Fibroblast of lung (primary cell): ENCODE measurements around the gene ARSJ. TPM values are rescaled to one million over a fixed set of nuclear protein-coding genes. Genes with fewer than 3 reads are reported as not detected.

ENCODE experiments used
- DNase-seq, 2 donors: peaks; one replicate each; pipeline versions ENCODE4 v3.0.0 to v3.0.0-alpha.2; 2010; ENCODE audit warnings: low read depth in 2 of 2
- H2AFZ ChIP-seq: 2 replicates; pipeline ENCODE4 v1.5.1; 2012; ENCODE audit warnings: low read length, control low read depth, inconsistent platforms
- H3K27ac ChIP-seq: 2 replicates; pipeline ENCODE4 v1.5.1; 2011; ENCODE audit warnings: low read length, control low read depth; ENCODE audit not compliant: insufficient read depth
- H3K27me3 ChIP-seq: 2 replicates; pipeline ENCODE4 v1.5.1; 2011; ENCODE audit warnings: mild to moderate bottlenecking, low read length; ENCODE audit not compliant: control insufficient read depth, insufficient read depth
- H3K36me3 ChIP-seq: 2 replicates; pipeline ENCODE4 v1.5.1; 2011; ENCODE audit warnings: low read length; ENCODE audit not compliant: control insufficient read depth, insufficient read depth
- H3K4me1 ChIP-seq: 2 replicates; pipeline ENCODE4 v1.5.1; 2011; ENCODE audit warnings: low read length; ENCODE audit not compliant: control insufficient read depth, insufficient read depth; ENCODE audit errors: extremely low read depth
- H3K4me2 ChIP-seq: 2 replicates; pipeline ENCODE4 v1.5.1; 2011; ENCODE audit warnings: low read length, control low read depth; ENCODE audit not compliant: insufficient read depth; ENCODE audit errors: extremely low read depth
- H3K4me3 ChIP-seq, 4 experiments: fragments of 200-600 bp in 1 of 4; sonication (generic) in 1 of 4; replicated peaks in 1 of 4; 2 replicates each; pipeline ENCODE4 v1.5.1; 2011 to 2016; ENCODE audit warnings: low read length in 4 of 4, low read depth in 3 of 4, mild to moderate bottlenecking in 3 of 4, control low read depth in 2 of 4, inconsistent platforms in 1 of 4, mixed read lengths in 1 of 4; ENCODE audit not compliant: insufficient read depth in 1 of 4; ENCODE audit errors: control extremely low read depth in 1 of 4
- H3K79me2 ChIP-seq: 2 replicates; pipeline ENCODE4 v1.5.1; 2012; ENCODE audit warnings: mild to moderate bottlenecking, low read length, inconsistent platforms; ENCODE audit not compliant: control insufficient read depth, insufficient read depth
- H3K9ac ChIP-seq: 2 replicates; pipeline ENCODE4 v1.5.1; 2011; ENCODE audit warnings: mild to moderate bottlenecking, low read length, control low read depth; ENCODE audit not compliant: insufficient read depth
- H3K9me3 ChIP-seq: 2 replicates; pipeline ENCODE4 v1.5.1; 2012; ENCODE audit warnings: low read depth, low read length; ENCODE audit not compliant: control insufficient read depth, insufficient read depth
- H4K20me1 ChIP-seq: 2 replicates; pipeline ENCODE4 v1.5.1; 2011; ENCODE audit warnings: low read length; ENCODE audit not compliant: control insufficient read depth, insufficient read depth; ENCODE audit errors: extremely low read depth
- EZH2 ChIP-seq: IDR thresholded peaks from 2 replicates; pipeline ENCODE4 v1.5.1; 2012; ENCODE audit warnings: low read length, control low read depth, mild to moderate bottlenecking; ENCODE audit errors: missing control alignments
- polyA plus RNA-seq, 2 donors: library from polyadenylated mRNA; depleted of rRNA in 1 of 2; stranded (reverse) in 1 of 2; unstranded in 1 of 2; fragments of >200 nt; gene quantifications; 2 replicates each; pipeline ENCODE4 v1.2.1, GENCODE V29; 2011 to 2012; ENCODE audit warnings: missing spikeins in 1 of 2
- total RNA-seq: library from RNA; depleted of rRNA; stranded (reverse); fragments of >200 nt; gene quantifications from 2 replicates; pipeline ENCODE4 v1.2.1, GENCODE V29; 2014
- TF ChIP-seq, protein P1 (sequence below), 2 donors: IDR thresholded peaks in 1 of 2; conservative IDR thresholded peaks in 1 of 2; 1 replicate in 1 of 2; 2 replicates in 1 of 2; pipeline ENCODE4 v1.5.1; 2011 to 2012; ENCODE audit warnings: low read length in 2 of 2, control low read depth in 1 of 2, inconsistent platforms in 1 of 2, low read depth in 1 of 2, mild to moderate bottlenecking in 1 of 2

The ARSJ gene
- total and polyA plus RNA-seq, 2 donors (not counting 1 experiment from before 2014, with no cell fraction given) = 51.1 to 56.6 TPM

DNA sequence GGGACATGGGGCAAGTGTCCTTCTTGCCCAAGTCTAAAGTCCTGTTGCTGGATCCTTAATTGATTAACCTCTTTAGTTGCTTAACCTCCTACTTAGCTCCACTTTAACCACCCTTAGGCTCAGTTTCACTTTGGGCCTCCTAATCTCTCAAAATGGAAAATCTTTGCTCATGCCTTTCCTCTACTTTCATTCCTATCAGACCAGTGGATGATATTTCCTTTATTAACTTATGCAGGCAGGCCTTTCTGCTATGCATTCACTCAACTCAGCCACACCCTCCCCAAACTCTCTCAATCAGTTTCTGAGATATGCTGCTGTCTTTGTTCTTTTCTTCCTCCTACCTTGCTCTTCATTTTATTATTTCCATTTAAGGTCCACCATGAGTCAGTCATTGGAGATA, 14.4 kb upstream of the ARSJ start:
- no peak overlapping the region for H3K4me3 ChIP-seq
- no peak overlapping the region for H3K27ac ChIP-seq
- no peak for TF ChIP-seq EZH2
- TF ChIP-seq, protein P1, sequence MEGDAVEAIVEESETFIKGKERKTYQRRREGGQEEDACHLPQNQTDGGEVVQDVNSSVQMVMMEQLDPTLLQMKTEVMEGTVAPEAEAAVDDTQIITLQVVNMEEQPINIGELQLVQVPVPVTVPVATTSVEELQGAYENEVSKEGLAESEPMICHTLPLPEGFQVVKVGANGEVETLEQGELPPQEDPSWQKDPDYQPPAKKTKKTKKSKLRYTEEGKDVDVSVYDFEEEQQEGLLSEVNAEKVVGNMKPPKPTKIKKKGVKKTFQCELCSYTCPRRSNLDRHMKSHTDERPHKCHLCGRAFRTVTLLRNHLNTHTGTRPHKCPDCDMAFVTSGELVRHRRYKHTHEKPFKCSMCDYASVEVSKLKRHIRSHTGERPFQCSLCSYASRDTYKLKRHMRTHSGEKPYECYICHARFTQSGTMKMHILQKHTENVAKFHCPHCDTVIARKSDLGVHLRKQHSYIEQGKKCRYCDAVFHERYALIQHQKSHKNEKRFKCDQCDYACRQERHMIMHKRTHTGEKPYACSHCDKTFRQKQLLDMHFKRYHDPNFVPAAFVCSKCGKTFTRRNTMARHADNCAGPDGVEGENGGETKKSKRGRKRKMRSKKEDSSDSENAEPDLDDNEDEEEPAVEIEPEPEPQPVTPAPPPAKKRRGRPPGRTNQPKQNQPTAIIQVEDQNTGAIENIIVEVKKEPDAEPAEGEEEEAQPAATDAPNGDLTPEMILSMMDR (conservative IDR thresholded peaks at IDR 0.05 in 1 of 2, IDR thresholded peaks at IDR 0.05 in 1 of 2; ENCODE audit: low read depth in 1 of 2, low read length in 2 of 2) = no peak
- H3K36me3 ChIP-seq = no peaks in the 10 kb centered on the region
- no peak overlapping the region for H3K4me2 ChIP-seq
- no peak overlapping the region for H2AFZ ChIP-seq
- no peaks in the 10 kb centered on the region for H4K20me1 ChIP-seq
- no peaks in the 10 kb centered on the region for H3K27me3 ChIP-seq
- no peaks in the 10 kb centered on the region for H3K79me2 ChIP-seq
- no peaks in the 10 kb centered on the region for H3K9me3 ChIP-seq
- H3K4me1 ChIP-seq = no peaks in the 10 kb centered on the region
- H3K9ac ChIP-seq = no peak overlapping the region
- DNase-seq = no peak

DNA sequence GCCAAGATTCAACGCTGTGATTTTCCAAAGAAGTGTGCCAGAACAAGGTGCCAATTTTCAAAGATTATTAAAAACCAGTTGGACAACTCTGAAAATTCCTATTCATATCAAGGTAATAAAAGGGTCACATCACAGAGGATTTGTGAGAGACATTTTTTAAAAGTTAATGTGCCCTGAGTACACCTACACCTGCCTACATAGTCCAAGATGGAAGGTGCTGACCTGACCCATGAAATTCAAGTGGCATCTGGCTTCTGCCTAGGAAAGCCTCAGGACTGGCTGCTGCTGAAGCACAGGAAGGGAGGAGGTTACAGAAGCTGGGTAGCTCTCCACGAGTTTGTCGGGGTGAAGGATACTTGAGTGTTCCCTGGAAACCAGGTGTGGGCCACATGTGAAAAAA, 11.4 kb upstream of the ARSJ start:
- no peaks in the 10 kb centered on the region for H3K27me3 ChIP-seq
- no peak for DNase-seq
- no peak overlapping the region for H3K4me3 ChIP-seq
- no peaks in the 10 kb centered on the region for H4K20me1 ChIP-seq
- H3K9ac ChIP-seq = no peak overlapping the region
- no peak overlapping the region for H3K4me2 ChIP-seq
- H3K79me2 ChIP-seq = no peaks in the 10 kb centered on the region
- TF ChIP-seq EZH2 = no peak
- TF ChIP-seq, protein P1 (conservative IDR thresholded peaks at IDR 0.05 in 1 of 2, IDR thresholded peaks at IDR 0.05 in 1 of 2; ENCODE audit: low read depth in 1 of 2, low read length in 2 of 2) = no peak
- H2AFZ ChIP-seq = no peak overlapping the region
- H3K27ac ChIP-seq = no peak overlapping the region
- no peaks in the 10 kb centered on the region for H3K4me1 ChIP-seq
- no peaks in the 10 kb centered on the region for H3K9me3 ChIP-seq
- H3K36me3 ChIP-seq = no peaks in the 10 kb centered on the region

DNA sequence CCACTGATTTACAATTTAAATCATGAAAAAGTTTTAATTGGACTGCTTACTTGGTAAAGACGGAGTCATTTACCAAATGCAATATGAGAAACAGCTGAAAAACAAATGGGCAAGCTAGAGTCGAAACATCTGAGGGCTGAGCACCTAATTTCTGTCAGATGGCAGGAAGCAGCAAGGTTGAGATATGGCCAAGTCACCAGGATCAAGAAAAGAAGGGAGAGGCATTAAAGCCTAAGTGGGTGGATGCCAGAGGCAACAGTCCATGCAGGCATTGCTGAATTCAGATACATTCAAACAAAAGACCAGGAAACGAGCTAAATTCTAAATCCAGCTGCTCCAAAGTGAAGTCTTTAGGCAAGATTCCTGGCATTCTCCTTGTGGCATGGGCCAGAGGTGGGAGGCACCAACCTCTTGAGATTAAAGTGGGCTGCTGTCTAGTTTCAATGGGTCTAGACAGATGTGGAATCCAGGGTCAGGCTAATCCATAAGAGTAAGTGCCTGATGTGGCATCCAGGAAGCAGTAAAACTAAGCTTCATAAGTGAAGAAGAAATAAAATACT, 8.0 kb upstream of the ARSJ start:
- H3K4me2 ChIP-seq = no peak overlapping the region
- H3K27ac ChIP-seq = no peak overlapping the region
- H3K9me3 ChIP-seq = no peaks in the 10 kb centered on the region
- peaks cover 2% of the 10 kb centered on the region for H3K4me1 ChIP-seq
- H2AFZ ChIP-seq = no peak overlapping the region
- no peak overlapping the region for H3K9ac ChIP-seq
- no peaks in the 10 kb centered on the region for H3K27me3 ChIP-seq
- DNase-seq = no peak
- no peaks in the 10 kb centered on the region for H4K20me1 ChIP-seq
- TF ChIP-seq, protein P1 (conservative IDR thresholded peaks at IDR 0.05 in 1 of 2, IDR thresholded peaks at IDR 0.05 in 1 of 2; ENCODE audit: low read depth in 1 of 2, low read length in 2 of 2) = no peak
- no peak for TF ChIP-seq EZH2
- H3K4me3 ChIP-seq = no peak overlapping the region
- H3K36me3 ChIP-seq = no peaks in the 10 kb centered on the region
- H3K79me2 ChIP-seq = no peaks in the 10 kb centered on the region
